ENCODE measurements around the gene BID.

DNA sequence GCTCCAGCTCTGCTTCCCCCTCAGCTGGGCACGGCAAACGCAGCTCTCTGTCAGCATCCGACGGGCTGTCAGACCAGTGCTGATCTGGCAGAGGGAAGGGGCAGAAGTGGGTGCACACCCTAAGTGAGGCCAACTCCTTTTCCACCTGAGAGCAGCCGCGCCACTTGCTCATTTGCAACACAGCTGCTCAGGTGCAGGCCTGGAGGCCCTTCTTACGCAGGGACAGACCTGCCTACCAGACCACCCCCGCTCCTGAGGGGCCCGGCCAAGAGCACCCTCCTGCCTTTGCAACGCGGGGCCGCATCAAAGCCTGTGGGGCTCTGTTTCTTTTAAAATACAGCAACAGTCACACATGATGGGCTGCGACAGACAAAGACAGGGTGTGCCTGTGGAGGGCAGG, 47.8 kb upstream of the BID start:
- TF ChIP-seq POLR2A (IDR thresholded peaks at IDR 0.05): no peak
- TF ChIP-seq, protein P1, sequence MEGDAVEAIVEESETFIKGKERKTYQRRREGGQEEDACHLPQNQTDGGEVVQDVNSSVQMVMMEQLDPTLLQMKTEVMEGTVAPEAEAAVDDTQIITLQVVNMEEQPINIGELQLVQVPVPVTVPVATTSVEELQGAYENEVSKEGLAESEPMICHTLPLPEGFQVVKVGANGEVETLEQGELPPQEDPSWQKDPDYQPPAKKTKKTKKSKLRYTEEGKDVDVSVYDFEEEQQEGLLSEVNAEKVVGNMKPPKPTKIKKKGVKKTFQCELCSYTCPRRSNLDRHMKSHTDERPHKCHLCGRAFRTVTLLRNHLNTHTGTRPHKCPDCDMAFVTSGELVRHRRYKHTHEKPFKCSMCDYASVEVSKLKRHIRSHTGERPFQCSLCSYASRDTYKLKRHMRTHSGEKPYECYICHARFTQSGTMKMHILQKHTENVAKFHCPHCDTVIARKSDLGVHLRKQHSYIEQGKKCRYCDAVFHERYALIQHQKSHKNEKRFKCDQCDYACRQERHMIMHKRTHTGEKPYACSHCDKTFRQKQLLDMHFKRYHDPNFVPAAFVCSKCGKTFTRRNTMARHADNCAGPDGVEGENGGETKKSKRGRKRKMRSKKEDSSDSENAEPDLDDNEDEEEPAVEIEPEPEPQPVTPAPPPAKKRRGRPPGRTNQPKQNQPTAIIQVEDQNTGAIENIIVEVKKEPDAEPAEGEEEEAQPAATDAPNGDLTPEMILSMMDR (IDR thresholded peaks at IDR 0.05): no peak

All from Peyer's patch (tissue), 4 donors.